Neural progenitor cell (in vitro differentiated cells): ENCODE data around the gene TBC1D14. TPM values are rescaled to one million over a fixed set of nuclear protein-coding genes. Genes with fewer than 3 reads are reported as not detected.

ENCODE experiments used
- DNase-seq: peaks from one replicate; pipeline ENCODE4 v3.0.0-alpha.2; 2016; ENCODE audit warnings: low spot score
- H2AFZ ChIP-seq: fragments of 200-600 bp; sonication (generic); replicated peaks from 2 replicates; pipeline ENCODE4 v1.6.1; 2016; ENCODE audit warnings: antibody characterized with exemption
- H3F3A ChIP-seq: fragments of 200-600 bp; sonication (generic); 2 replicates; pipeline ENCODE4 v1.6.1; 2016; ENCODE audit warnings: antibody characterized with exemption, low read depth
- H3K27ac ChIP-seq: fragments of 200-600 bp; sonication (generic); 2 replicates; pipeline ENCODE4 v1.5.1; 2016; ENCODE audit warnings: mild to moderate bottlenecking
- H3K27me3 ChIP-seq: fragments of 200-600 bp; sonication (generic); 2 replicates; pipeline ENCODE4 v1.6.1; 2016; ENCODE audit warnings: mild to moderate bottlenecking, moderate library complexity
- H3K36me3 ChIP-seq: fragments of 200-600 bp; sonication (generic); 2 replicates; pipeline ENCODE4 v1.5.1; 2016
- H3K4me1 ChIP-seq: fragments of 200-600 bp; sonication (generic); 2 replicates; pipeline ENCODE4 v1.6.1; 2016; ENCODE audit warnings: mixed run types
- H3K4me2 ChIP-seq: fragments of 200-600 bp; sonication (generic); 2 replicates; pipeline ENCODE4 v1.6.1; 2016
- H3K4me3 ChIP-seq: fragments of 200-600 bp; sonication (generic); 2 replicates; pipeline ENCODE4 v1.5.1; 2016
- H3K79me2 ChIP-seq: fragments of 200-600 bp; sonication (generic); 2 replicates; pipeline ENCODE4 v1.6.1; 2016; ENCODE audit warnings: low read depth
- H3K9ac ChIP-seq: fragments of 200-600 bp; sonication (generic); 2 replicates; pipeline ENCODE4 v1.6.1; 2016
- H3K9me3 ChIP-seq: fragments of 200-600 bp; sonication (generic); 2 replicates; pipeline ENCODE4 v1.5.1; 2016; ENCODE audit warnings: low read depth
- H4K20me1 ChIP-seq: fragments of 200-600 bp; sonication (generic); 2 replicates; pipeline ENCODE4 v1.6.1; 2016; ENCODE audit warnings: low read depth
- H3K27ac Mint-ChIP-seq: 3 replicates; pipeline ENCODE4 v1.8.0; 2021; ENCODE audit warnings: mixed read lengths
- H3K27me3 Mint-ChIP-seq: 2 replicates; pipeline ENCODE4 v1.8.0; 2022; ENCODE audit warnings: low read depth, mild to moderate bottlenecking, inconsistent platforms, moderate library complexity, mixed read lengths; ENCODE audit not compliant: insufficient read depth
- H3K36me3 Mint-ChIP-seq: 3 replicates; pipeline ENCODE4 v1.8.0; 2021; ENCODE audit warnings: mixed read lengths
- H3K4me1 Mint-ChIP-seq: 3 replicates; pipeline ENCODE4 v1.8.0; 2021; ENCODE audit warnings: mixed read lengths
- H3K4me3 Mint-ChIP-seq: 3 replicates; pipeline ENCODE4 v1.8.0; 2021; ENCODE audit warnings: mild to moderate bottlenecking, moderate library complexity, mixed read lengths
- H3K9me3 Mint-ChIP-seq: 3 replicates; pipeline ENCODE4 v1.8.0; 2020; ENCODE audit warnings: mixed read lengths
- CTCF ChIP-seq: fragments of 200-600 bp; sonication (generic); IDR thresholded peaks from 2 replicates; pipeline ENCODE4 v1.5.1; 2017; ENCODE audit warnings: antibody characterized with exemption, mild to moderate bottlenecking
- EZH2 ChIP-seq: fragments of 200-600 bp; sonication (generic); IDR thresholded peaks from 2 replicates; pipeline ENCODE4 v1.6.1; 2017; ENCODE audit warnings: antibody characterized with exemption, mild to moderate bottlenecking, moderate library complexity
- EZH2phosphoT487 ChIP-seq: fragments of 200-600 bp; sonication (generic); IDR thresholded peaks from 2 replicates; pipeline ENCODE4 v1.6.1; 2017; ENCODE audit warnings: antibody characterized with exemption
- total RNA-seq: library from RNA; depleted of rRNA; stranded (reverse); fragments of >200 nt; gene quantifications from 2 replicates; pipeline ENCODE4 v1.2.3, GENCODE V29; 2015; ENCODE audit warnings: low replicate concordance

The TBC1D14 gene
- total RNA-seq, 1 donor from 2014 or later = 47.9 TPM

- H3K27me3 Mint-ChIP-seq = peaks cover 2% of the 10 kb centered on the region
- Histone ChIP-seq H3K36me3 (no peaks in the 10 kb centered on the region), H3K79me2 (peaks cover 23% of the 10 kb centered on the region), H4K20me1 (peaks cover 44% of the 10 kb centered on the region), H3K4me1 (peaks cover 30% of the 10 kb centered on the region), H3K27ac (no peak overlapping the region), H3F3A (peaks cover 24% of the 10 kb centered on the region), H3K4me2 (no peak overlapping the region), H3K9ac (no peak overlapping the region), H3K27me3 (no peaks in the 10 kb centered on the region), H3K4me3 (no peak overlapping the region), H3K9me3 (no peaks in the 10 kb centered on the region), H2AFZ (no peak overlapping the region)
- DNase-seq = no peak
- H3K36me3 Mint-ChIP-seq = peaks cover 10% of the 10 kb centered on the region
- no peak for TF ChIP-seq EZH2
- TF ChIP-seq CTCF = no peak
- no peak for TF ChIP-seq EZH2phosphoT487
- no peak overlapping the region for H3K4me3 Mint-ChIP-seq
- H3K9me3 Mint-ChIP-seq = no peaks in the 10 kb centered on the region
- peaks cover 12% of the 10 kb centered on the region for H3K4me1 Mint-ChIP-seq
- no peak overlapping the region for H3K27ac Mint-ChIP-seq
Measured at GRCh38 chr4:6969826-6970800, 60.5 kb downstream of the TBC1D14 start.

DNA sequence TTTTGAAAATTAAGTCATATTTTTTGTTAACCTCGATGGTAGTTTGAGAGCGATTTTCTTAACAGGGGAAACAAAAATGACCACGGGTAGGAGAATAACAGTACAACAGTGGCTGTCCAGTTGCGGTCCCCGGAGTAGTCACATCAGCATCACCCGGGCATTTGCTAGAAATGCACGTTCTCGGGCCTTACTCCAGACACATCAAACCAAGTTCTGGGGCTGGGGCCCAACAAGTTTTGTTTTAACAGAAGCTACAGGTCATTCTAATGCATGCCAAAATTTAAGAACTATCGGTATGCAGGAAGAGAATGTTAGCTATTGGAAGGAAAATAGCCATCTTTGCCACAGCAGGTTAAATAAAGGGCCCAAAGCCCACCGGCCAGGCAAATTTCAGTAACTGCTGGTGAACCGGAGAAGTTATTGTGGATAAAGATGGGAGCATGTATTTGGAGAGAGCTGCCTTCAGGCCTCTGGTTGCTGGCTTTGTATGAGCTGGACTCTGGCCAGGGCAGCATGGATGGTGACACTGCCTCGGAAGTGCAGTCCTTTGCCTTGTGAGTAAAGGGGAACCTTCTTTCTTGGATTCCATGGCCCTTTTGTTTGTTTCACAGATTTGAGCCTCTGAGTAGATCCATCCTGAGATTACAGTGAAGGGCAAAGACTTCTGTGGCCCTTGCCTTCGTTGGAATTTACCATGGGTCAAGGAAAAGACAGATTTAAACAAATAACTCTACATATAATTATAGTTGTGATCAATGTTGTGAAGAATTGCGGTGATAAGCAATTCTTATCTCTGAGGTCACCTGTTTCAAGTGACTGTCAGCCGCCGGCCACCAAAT, 62.1 kb downstream of the TBC1D14 start:
- H3K4me3 ChIP-seq = no peak overlapping the region
- H3K79me2 ChIP-seq = peaks cover 12% of the 10 kb centered on the region
- no peak for DNase-seq
- Mint-ChIP-seq H3K27me3 (peaks cover 2% of the 10 kb centered on the region), H3K27ac (no peak overlapping the region), H3K36me3 (peaks cover 22% of the 10 kb centered on the region), H3K9me3 (peaks cover 5% of the 10 kb centered on the region), H3K4me3 (no peak overlapping the region), H3K4me1 (peaks cover 9% of the 10 kb centered on the region)
- H3K9me3 ChIP-seq = no peaks in the 10 kb centered on the region
- H3K27ac ChIP-seq = no peak overlapping the region
- no peaks in the 10 kb centered on the region for H3K27me3 ChIP-seq
- no peak overlapping the region for H2AFZ ChIP-seq
- no peak overlapping the region for H3K4me2 ChIP-seq
- no peak overlapping the region for H3K9ac ChIP-seq
- H3K36me3 ChIP-seq = no peaks in the 10 kb centered on the region
- no peak for TF ChIP-seq EZH2
- no peak for TF ChIP-seq EZH2phosphoT487
- no peak for TF ChIP-seq CTCF
- H3F3A ChIP-seq = peaks cover 24% of the 10 kb centered on the region
- H3K4me1 ChIP-seq = peaks cover 22% of the 10 kb centered on the region
- peaks cover 28% of the 10 kb centered on the region for H4K20me1 ChIP-seq

DNA sequence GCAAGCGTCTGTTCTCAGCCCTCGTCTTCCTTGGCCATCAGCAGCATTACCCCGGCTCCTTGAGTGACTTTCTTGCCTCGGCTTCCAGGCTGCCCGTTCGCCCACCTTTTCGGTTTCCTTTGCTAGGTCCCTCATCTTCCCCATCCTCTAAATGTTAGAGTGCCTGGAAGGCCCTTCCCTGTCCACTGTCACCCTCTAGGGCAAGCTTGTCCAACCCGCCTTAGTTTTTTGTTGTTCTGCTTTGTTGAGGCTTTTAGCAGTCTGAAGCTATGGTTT, 62.7 kb downstream of the TBC1D14 start:
- no peak overlapping the region for H3K4me3 ChIP-seq
- H3K4me1 ChIP-seq = peaks cover 22% of the 10 kb centered on the region
- no peak overlapping the region for H2AFZ ChIP-seq
- DNase-seq = no peak
- H4K20me1 ChIP-seq = peaks cover 28% of the 10 kb centered on the region
- H3K36me3 ChIP-seq = no peaks in the 10 kb centered on the region
- no peaks in the 10 kb centered on the region for H3K27me3 ChIP-seq
- no peak overlapping the region for H3K4me3 Mint-ChIP-seq
- H3K79me2 ChIP-seq = peaks cover 11% of the 10 kb centered on the region
- H3K9ac ChIP-seq = no peak overlapping the region
- peaks cover 22% of the 10 kb centered on the region for H3K36me3 Mint-ChIP-seq
- H3K4me2 ChIP-seq = peak overlapping the region; percentile 41
- H3K27ac ChIP-seq = no peak overlapping the region
- H3K4me1 Mint-ChIP-seq = peaks cover 9% of the 10 kb centered on the region
- no peaks in the 10 kb centered on the region for H3K9me3 ChIP-seq
- TF ChIP-seq CTCF = no peak
- no peak for TF ChIP-seq EZH2phosphoT487
- no peak for TF ChIP-seq EZH2
- no peak overlapping the region for H3K27ac Mint-ChIP-seq
- H3K27me3 Mint-ChIP-seq = no peaks in the 10 kb centered on the region
- peaks cover 24% of the 10 kb centered on the region for H3F3A ChIP-seq
- peaks cover 5% of the 10 kb centered on the region for H3K9me3 Mint-ChIP-seq
